Sigmoid colon (tissue), 4 donors: ENCODE measurements around the gene GP2.

ENCODE experiments used
- POLR2A ChIP-seq, 2 donors: fragments of 450-650 bp; IDR thresholded peaks; one replicate each; pipeline ENCODE4 v1.6.1; 2016; ENCODE audit warnings: antibody characterized with exemption in 2 of 2, mild to moderate bottlenecking in 2 of 2, moderate library complexity in 2 of 2
- POLR2AphosphoS5 ChIP-seq, 4 donors: sonication (generic); formaldehyde crosslinking; IDR thresholded peaks; one replicate each; pipeline ENCODE4 v1.6.1; 2017; ENCODE audit warnings: antibody characterized with exemption in 4 of 4
- TF ChIP-seq, protein P1 (sequence below), 4 experiments: fragments of 450-650 bp in 3 of 4; fragments of 200-600 bp in 1 of 4; IDR thresholded peaks; one replicate each; pipeline ENCODE4 v1.5.1; 2016 to 2019; ENCODE audit warnings: antibody characterized with exemption in 4 of 4, mild to moderate bottlenecking in 3 of 4, moderate library complexity in 2 of 4

DNA sequence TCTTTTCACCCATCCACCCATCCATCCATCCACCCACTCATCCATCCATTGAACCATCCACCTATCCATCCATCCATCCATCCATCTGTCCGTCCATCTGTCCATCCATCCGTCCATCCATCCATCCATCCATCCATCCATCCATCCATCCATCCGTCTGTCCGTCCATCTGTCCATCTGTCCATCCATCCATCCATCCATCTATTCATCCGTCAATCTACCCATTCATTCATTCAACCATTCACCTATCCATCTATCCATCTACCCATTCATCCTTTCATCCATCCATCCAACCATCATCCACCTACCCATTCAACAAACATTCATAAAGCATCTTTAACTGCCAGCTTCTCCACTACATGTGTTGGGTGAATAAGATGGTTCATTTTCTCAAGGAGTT, 28.9 kb downstream of the GP2 start:
- TF ChIP-seq, protein P1, sequence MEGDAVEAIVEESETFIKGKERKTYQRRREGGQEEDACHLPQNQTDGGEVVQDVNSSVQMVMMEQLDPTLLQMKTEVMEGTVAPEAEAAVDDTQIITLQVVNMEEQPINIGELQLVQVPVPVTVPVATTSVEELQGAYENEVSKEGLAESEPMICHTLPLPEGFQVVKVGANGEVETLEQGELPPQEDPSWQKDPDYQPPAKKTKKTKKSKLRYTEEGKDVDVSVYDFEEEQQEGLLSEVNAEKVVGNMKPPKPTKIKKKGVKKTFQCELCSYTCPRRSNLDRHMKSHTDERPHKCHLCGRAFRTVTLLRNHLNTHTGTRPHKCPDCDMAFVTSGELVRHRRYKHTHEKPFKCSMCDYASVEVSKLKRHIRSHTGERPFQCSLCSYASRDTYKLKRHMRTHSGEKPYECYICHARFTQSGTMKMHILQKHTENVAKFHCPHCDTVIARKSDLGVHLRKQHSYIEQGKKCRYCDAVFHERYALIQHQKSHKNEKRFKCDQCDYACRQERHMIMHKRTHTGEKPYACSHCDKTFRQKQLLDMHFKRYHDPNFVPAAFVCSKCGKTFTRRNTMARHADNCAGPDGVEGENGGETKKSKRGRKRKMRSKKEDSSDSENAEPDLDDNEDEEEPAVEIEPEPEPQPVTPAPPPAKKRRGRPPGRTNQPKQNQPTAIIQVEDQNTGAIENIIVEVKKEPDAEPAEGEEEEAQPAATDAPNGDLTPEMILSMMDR (IDR thresholded peaks at IDR 0.05): no peak
- TF ChIP-seq POLR2A (IDR thresholded peaks at IDR 0.05) (no peak), POLR2AphosphoS5 (IDR thresholded peaks at IDR 0.05) (no peak)
